HL-60 (cell line): Measurements from ENCODE around the gene ATG4A.

Experiments
- DNase-seq, 2 experiments: peaks; one replicate each; pipeline ENCODE4 v3.0.0-alpha.2; 2010 to 2020; ENCODE audit warnings: low read depth in 1 of 2, low spot score in 1 of 2
- H3K27ac ChIP-seq: fragments of 250-450 bp; sonication (Bioruptor Pico); replicated peaks from 2 replicates; pipeline ENCODE4 v1.5.1; 2020; ENCODE audit warnings: mild to moderate bottlenecking, moderate library complexity
- H3K27me3 ChIP-seq: fragments of 250-450 bp; sonication (Bioruptor Pico); 2 replicates; pipeline ENCODE4 v1.5.1; 2021; ENCODE audit warnings: mild to moderate bottlenecking, moderate library complexity; ENCODE audit not compliant: insufficient read depth, poor library complexity, severe bottlenecking
- H3K4me3 ChIP-seq: replicated peaks from 2 replicates; pipeline ENCODE4 v1.5.1; 2011; ENCODE audit warnings: mild to moderate bottlenecking, control low read depth, low read length; ENCODE audit not compliant: insufficient read depth
- CTCF ChIP-seq: IDR thresholded peaks from one replicate; pipeline ENCODE4 v1.5.1; 2011; ENCODE audit warnings: low read length, control low read depth, inconsistent platforms; ENCODE audit not compliant: insufficient read depth
- GABPA ChIP-seq: IDR thresholded peaks from 2 replicates; pipeline ENCODE4 v1.6.1; 2012; ENCODE audit warnings: low read depth
- POLR2AphosphoS5 ChIP-seq: IDR thresholded peaks from 2 replicates; pipeline ENCODE4 v1.6.1; 2012; ENCODE audit warnings: low read depth
- REST ChIP-seq: IDR thresholded peaks from 2 replicates; pipeline ENCODE4 v1.6.1; 2012; ENCODE audit warnings: low read depth; ENCODE audit not compliant: insufficient replicate concordance
- SPI1 ChIP-seq: IDR thresholded peaks from 2 replicates; pipeline ENCODE4 v1.6.1; 2012; ENCODE audit warnings: low read depth, mild to moderate bottlenecking, borderline replicate concordance

Gene ATG4A

GRCh38 chrX:108167211-108167872 lies 75.8 kb downstream of the ATG4A start:
- DNase-seq, result no peak
- no peak overlapping the region for H3K27ac ChIP-seq
- no peaks in the 10 kb centered on the region for H3K27me3 ChIP-seq
- TF ChIP-seq SPI1 (no peak), REST (no peak), GABPA (no peak), CTCF (no peak), POLR2AphosphoS5 (no peak)
- H3K4me3 ChIP-seq, result no peak overlapping the region

DNA sequence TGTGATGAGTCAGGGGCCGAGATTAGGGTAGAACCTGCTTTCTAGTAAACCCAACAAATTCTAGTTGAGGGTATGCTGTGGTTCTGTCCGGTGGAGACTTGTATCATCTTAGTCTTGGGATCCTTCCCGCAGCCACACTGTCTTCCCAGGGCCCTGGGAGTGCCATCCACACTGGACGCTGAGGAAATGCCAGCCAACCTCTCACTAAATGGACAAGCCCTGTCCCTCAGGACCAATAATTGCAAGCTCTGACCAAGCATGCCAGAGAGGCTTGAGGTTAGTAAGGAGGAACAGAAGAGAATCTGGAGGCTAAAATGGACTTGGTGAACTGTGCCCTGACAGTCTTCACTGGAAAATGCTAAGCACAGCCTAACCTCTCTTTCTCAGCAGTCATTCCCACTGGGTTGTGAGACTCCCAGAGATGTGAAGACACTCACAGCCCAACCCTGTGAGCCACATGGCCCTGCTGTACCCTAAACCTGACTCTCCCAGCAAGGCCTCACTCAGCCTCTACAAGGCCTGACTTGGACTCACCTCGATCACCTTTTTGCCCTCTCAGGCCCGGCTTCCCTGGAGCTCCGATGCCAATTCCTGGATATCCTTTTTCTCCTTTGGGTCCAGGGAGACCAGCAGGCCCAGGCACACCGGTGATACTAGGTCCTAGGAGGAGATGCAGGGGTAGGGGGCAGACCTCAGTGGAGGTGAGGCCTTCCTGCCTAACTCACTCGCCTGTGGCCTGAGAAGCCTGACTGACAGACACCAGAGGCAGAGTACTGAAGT lies 77.6 kb downstream of the ATG4A start:
- H3K27me3 ChIP-seq, result no peaks in the 10 kb centered on the region
- DNase-seq, result no peak
- no peak overlapping the region for H3K27ac ChIP-seq
- no peak overlapping the region for H3K4me3 ChIP-seq
- TF ChIP-seq POLR2AphosphoS5, result no peak
- no peak for TF ChIP-seq SPI1
- no peak for TF ChIP-seq REST
- no peak for TF ChIP-seq GABPA
- no peak for TF ChIP-seq CTCF

GRCh38 chrX:108169768-108170167 lies 78.2 kb downstream of the ATG4A start:
- Histone ChIP-seq H3K27ac (no peak overlapping the region), H3K27me3 (no peaks in the 10 kb centered on the region), H3K4me3 (no peak overlapping the region)
- DNase-seq, result no peak
- TF ChIP-seq GABPA, result no peak
- no peak for TF ChIP-seq CTCF
- no peak for TF ChIP-seq REST
- TF ChIP-seq POLR2AphosphoS5, result no peak
- no peak for TF ChIP-seq SPI1
